MM.1S (cell line): Measurements from ENCODE around the gene CYB5D1.

ENCODE experiments used
- DNase-seq: peaks from one replicate; pipeline ENCODE4 v3.0.0-alpha.2; 2015
- H2AFZ ChIP-seq: fragments of 300-600 bp; sonication (generic); 2 replicates; pipeline ENCODE4 v1.6.0; 2016; ENCODE audit warnings: antibody characterized with exemption, low read length
- H3F3A ChIP-seq: fragments of 300-600 bp; sonication (generic); 2 replicates; pipeline ENCODE4 v1.6.1; 2016; ENCODE audit warnings: mild to moderate bottlenecking, antibody characterized with exemption, low read length, moderate library complexity, mixed read lengths; ENCODE audit not compliant: insufficient read depth
- H3K27ac ChIP-seq: fragments of 300-600 bp; sonication (generic); 2 replicates; pipeline ENCODE4 v1.5.1; 2016; ENCODE audit warnings: mild to moderate bottlenecking, low read length
- H3K27me3 ChIP-seq: fragments of 300-600 bp; sonication (generic); replicated peaks from 2 replicates; pipeline ENCODE4 v1.6.0; 2016; ENCODE audit warnings: low read length; ENCODE audit not compliant: insufficient read depth
- H3K36me3 ChIP-seq: fragments of 300-600 bp; sonication (generic); replicated peaks from 2 replicates; pipeline ENCODE4 v1.6.1; 2016; ENCODE audit warnings: mild to moderate bottlenecking, low read length, mixed read lengths; ENCODE audit not compliant: insufficient read depth
- H3K4me1 ChIP-seq: fragments of 300-600 bp; sonication (generic); 2 replicates; pipeline ENCODE4 v1.6.1; 2016; ENCODE audit warnings: low read length, mixed read lengths
- H3K4me2 ChIP-seq: fragments of 300-600 bp; sonication (generic); 2 replicates; pipeline ENCODE4 v1.6.0; 2016; ENCODE audit warnings: low read depth, low read length
- H3K4me3 ChIP-seq: fragments of 300-600 bp; sonication (generic); 2 replicates; pipeline ENCODE4 v1.5.1; 2016; ENCODE audit warnings: low read length, mixed read lengths
- H3K79me2 ChIP-seq: fragments of 300-600 bp; sonication (generic); 2 replicates; pipeline ENCODE4 v1.6.1; 2016; ENCODE audit warnings: mixed run types, low read length, mixed read lengths
- H3K9ac ChIP-seq: fragments of 300-600 bp; sonication (generic); 2 replicates; pipeline ENCODE4 v1.6.1; 2016; ENCODE audit warnings: low read length, mixed read lengths
- H3K9me2 ChIP-seq: fragments of 300-600 bp; sonication (generic); replicated peaks from 2 replicates; pipeline ENCODE4 v1.6.1; 2016; ENCODE audit warnings: mild to moderate bottlenecking, low read length, mixed read lengths; ENCODE audit not compliant: insufficient read depth
- H3K9me3 ChIP-seq: fragments of 300-600 bp; sonication (generic); replicated peaks from 2 replicates; pipeline ENCODE4 v1.6.1; 2016; ENCODE audit warnings: mild to moderate bottlenecking, low read length, mixed read lengths; ENCODE audit not compliant: insufficient read depth
- H4K20me1 ChIP-seq: fragments of 300-600 bp; sonication (generic); 2 replicates; pipeline ENCODE4 v1.6.1; 2016; ENCODE audit warnings: mild to moderate bottlenecking, low read length, moderate library complexity, mixed read lengths; ENCODE audit not compliant: insufficient read depth
- CTCF ChIP-seq: fragments of 300-600 bp; sonication (generic); IDR thresholded peaks from 2 replicates; pipeline ENCODE4 v1.5.1; 2016; ENCODE audit warnings: antibody characterized with exemption, low read length, mixed read lengths
- EZH2 ChIP-seq: fragments of 300-600 bp; sonication (generic); optimal IDR thresholded peaks from 2 replicates; pipeline ENCODE3; 2017; ENCODE audit warnings: low read depth, mild to moderate bottlenecking, antibody characterized with exemption, low read length, mixed read lengths
- EZH2phosphoT487 ChIP-seq: fragments of 300-600 bp; sonication (generic); IDR thresholded peaks from 2 replicates; pipeline ENCODE4 v1.6.1; 2018; ENCODE audit warnings: antibody characterized with exemption, low read length

The CYB5D1 gene

GRCh38 chr17:7883781-7884386, 26.1 kb downstream of the CYB5D1 start:
- no peak for DNase-seq
- Histone ChIP-seq H3K79me2 (no peaks in the 10 kb centered on the region), H3K9me3 (no peaks in the 10 kb centered on the region), H3K36me3 (no peaks in the 10 kb centered on the region), H3K27me3 (peaks cover 75% of the 10 kb centered on the region), H3K9me2 (no peaks in the 10 kb centered on the region), H3K27ac (no peak overlapping the region), H3K4me3 (no peak overlapping the region), H3K4me1 (peaks cover 16% of the 10 kb centered on the region), H2AFZ (no peak overlapping the region), H3K9ac (no peak overlapping the region), H3F3A (peaks cover 4% of the 10 kb centered on the region; the same call in 1 of the 2 replicates), H3K4me2 (no peak overlapping the region), H4K20me1 (no peaks in the 10 kb centered on the region)
- TF ChIP-seq EZH2phosphoT487 (no peak), EZH2 (no peak), CTCF (no peak)

- no peak for TF ChIP-seq EZH2
- no peak for TF ChIP-seq CTCF
- no peak for TF ChIP-seq EZH2phosphoT487
- Histone ChIP-seq H3K4me2 (no peak overlapping the region), H3K27me3 (peaks cover 79% of the 10 kb centered on the region), H3F3A (peaks cover 4% of the 10 kb centered on the region; the same call in 1 of the 2 replicates), H3K27ac (no peak overlapping the region), H3K9me2 (no peaks in the 10 kb centered on the region), H3K4me1 (peaks cover 16% of the 10 kb centered on the region), H4K20me1 (no peaks in the 10 kb centered on the region), H3K4me3 (peak overlapping the region; percentile 68; the same call in 1 of the 2 replicates), H3K9ac (no peak overlapping the region), H3K36me3 (no peaks in the 10 kb centered on the region), H3K9me3 (no peaks in the 10 kb centered on the region), H3K79me2 (no peaks in the 10 kb centered on the region), H2AFZ (no peak overlapping the region)
- DNase-seq = no peak
Measured at GRCh38 chr17:7884581-7885366, 27.0 kb downstream of the CYB5D1 start.

- Histone ChIP-seq H3K4me2 (peak overlapping the region; percentile 94), H3K4me3 (peak overlapping the region; percentile 68), H2AFZ (peak overlapping the region; percentile 66), H3K9me2 (no peaks in the 10 kb centered on the region), H3K36me3 (no peaks in the 10 kb centered on the region), H3K4me1 (peaks cover 16% of the 10 kb centered on the region), H4K20me1 (no peaks in the 10 kb centered on the region), H3K79me2 (no peaks in the 10 kb centered on the region), H3K27ac (no peak overlapping the region), H3K9me3 (no peaks in the 10 kb centered on the region), H3K27me3 (peaks cover 78% of the 10 kb centered on the region), H3F3A (peaks cover 4% of the 10 kb centered on the region; the same call in 1 of the 2 replicates), H3K9ac (peak overlapping the region; percentile 27; the same call in 1 of the 2 replicates)
- peak; percentile 28 for DNase-seq
- no peak for TF ChIP-seq CTCF
- TF ChIP-seq EZH2 = no peak
- no peak for TF ChIP-seq EZH2phosphoT487
Measured at GRCh38 chr17:7885367-7886226, 27.8 kb downstream of the CYB5D1 start.
